DMS79 (cell line): ENCODE results near the gene PTTG1IP2.
A peak's percentile ranks its signal among the peaks of the same experiment; 100 is the strongest.

ENCODE experiments used
- DNase-seq: peaks from one replicate; lab custom pipeline; 2025; lab: John Stamatoyannopoulos, UW

The PTTG1IP2 gene

DNA sequence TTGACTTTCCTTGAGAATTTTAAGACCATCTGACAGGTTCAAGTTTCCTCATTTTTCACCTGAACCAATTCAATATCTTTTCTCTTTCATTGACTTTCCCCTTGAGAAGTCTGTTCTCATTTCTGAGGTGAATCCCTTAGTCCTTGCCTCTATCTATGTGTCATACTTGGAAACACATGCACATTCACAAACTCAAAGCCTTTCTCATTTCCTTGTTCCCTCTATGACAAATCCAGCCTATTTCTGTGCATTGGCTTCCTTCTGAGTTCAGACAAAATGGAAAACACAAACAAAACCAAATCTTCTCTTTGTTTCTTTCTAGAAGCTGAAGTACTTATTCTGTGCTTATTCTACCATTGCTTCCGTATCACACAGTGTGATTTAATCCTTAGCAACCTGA lies 13.8 kb downstream of the PTTG1IP2 start:
- DNase-seq: no peak

DNA sequence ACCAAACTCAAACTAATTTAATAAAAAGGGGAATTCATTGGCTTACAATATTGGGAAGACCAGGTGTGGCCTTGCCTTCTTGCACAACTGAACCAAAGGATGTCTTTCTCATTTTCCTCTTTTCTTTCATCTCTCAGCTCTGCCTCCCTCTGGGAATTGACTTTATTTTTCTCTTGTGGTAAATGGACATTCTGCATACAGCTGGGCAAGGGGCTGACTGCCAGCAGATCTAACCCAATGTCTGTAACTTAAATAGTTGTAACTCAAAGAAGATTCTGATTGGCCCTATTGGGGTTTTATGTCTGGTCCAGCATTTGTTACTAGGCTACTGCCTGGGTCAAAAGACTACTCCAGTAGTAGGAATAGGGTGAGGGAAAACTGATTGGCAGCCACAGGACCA lies 15.3 kb downstream of the PTTG1IP2 start:
- DNase-seq: no peak

- no peak for DNase-seq
Measured at GRCh38 chr7:90485734-90486316, 16.4 kb downstream of the PTTG1IP2 start.

GRCh38 chr7:90487808-90488207 lies 18.4 kb downstream of the PTTG1IP2 start:
- no peak for DNase-seq

GRCh38 chr7:90488220-90488619 lies 18.8 kb downstream of the PTTG1IP2 start:
- DNase-seq: no peak

- no peak for DNase-seq
Measured at GRCh38 chr7:90492250-90492649, 22.8 kb downstream of the PTTG1IP2 start.

GRCh38 chr7:90495241-90495640 lies 25.8 kb downstream of the PTTG1IP2 start:
- DNase-seq: no peak

- DNase-seq: no peak
Measured at GRCh38 chr7:90502539-90502938, 33.1 kb downstream of the PTTG1IP2 start.

DNA sequence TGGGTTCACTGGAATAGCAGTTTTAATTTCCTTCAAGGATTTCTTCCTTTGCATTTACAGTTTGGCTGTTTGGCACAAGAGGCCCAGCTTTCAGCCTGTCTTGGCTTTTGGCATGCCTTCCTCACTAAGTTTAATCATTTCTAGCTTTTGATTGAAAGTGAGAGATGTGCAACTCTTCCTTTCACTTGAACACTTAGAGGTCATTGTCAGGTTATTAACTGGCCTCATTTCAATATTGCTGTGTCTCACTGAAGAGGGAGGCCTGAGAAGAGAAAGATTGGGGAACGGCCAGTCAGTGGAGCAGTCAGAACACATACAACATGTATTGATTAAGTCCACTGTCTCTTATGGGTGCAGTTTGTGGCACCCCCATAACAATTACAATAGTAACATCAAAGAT lies 33.9 kb downstream of the PTTG1IP2 start:
- no peak for DNase-seq

- no peak for DNase-seq
Measured at GRCh38 chr7:90507692-90508091, 38.3 kb downstream of the PTTG1IP2 start.

DNA sequence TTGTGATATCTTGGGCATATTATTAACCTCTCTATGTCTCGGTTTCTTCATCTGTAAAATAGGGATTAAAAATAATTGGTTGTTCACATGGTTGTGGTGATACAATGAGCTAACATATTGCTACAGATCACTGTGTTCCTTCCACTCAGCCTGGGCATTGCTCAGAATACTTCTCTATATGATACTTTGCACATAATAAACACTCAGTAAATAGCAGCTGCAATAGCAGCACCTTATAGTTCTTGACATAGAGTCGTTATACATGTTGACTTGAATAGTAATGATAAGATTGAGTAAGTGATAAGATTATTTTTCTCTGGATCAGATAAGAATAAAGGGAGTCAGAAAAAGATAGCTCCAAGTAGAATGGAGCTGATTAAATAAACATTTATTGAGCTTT lies 42.3 kb downstream of the PTTG1IP2 start:
- DNase-seq: no peak

GRCh38 chr7:90512821-90513254 lies 43.4 kb downstream of the PTTG1IP2 start:
- DNase-seq: no peak

- DNase-seq: no peak
Measured at GRCh38 chr7:90516257-90516656, 46.8 kb downstream of the PTTG1IP2 start.

DNA sequence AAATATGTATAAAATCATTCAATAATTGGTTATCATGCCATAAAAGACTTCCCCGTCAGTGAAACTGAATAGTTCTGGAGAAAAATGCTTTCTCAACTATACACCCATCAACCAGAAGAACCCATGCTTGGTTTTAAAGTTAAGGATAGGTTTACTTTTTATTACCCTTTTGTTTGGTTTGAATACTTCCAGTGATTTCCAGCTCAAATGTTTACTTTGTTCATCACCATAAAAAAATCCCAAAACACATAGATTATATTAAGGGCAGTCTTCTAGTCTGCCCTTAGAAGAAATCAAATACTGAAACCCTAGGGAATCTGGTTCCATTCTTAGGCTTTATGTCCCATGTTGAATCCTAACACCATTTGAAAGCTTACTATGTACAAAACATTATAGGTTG lies 49.2 kb downstream of the PTTG1IP2 start:
- DNase-seq: no peak

- DNase-seq: no peak
Measured at GRCh38 chr7:90520484-90520883, 51.0 kb downstream of the PTTG1IP2 start.

DNA sequence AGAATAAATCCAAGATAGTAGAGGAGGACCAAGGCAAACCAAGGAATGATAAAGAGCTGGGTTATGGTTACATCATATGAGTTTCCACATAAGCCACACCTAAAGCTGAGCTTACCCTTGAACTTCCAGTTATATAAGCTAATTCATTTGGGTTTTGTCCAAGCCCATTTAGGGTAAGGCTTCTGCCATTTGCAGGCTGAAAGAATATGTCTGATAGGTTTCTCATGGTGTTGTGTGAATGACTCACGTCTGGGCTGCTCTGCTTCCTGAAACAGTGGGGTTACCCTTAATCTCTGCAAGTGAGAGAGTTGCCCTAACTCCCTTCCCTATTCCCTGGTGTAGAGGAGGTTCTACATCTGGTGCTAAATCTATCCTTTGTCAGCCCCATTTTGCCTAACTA lies 60.8 kb downstream of the PTTG1IP2 start:
- no peak for DNase-seq

GRCh38 chr7:90532231-90532929 lies 62.9 kb downstream of the PTTG1IP2 start:
- DNase-seq: peak; percentile 72

- no peak for DNase-seq
Measured at GRCh38 chr7:90536449-90536848, 67.0 kb downstream of the PTTG1IP2 start.

GRCh38 chr7:90538405-90538804 lies 69.0 kb downstream of the PTTG1IP2 start:
- DNase-seq: no peak

DNA sequence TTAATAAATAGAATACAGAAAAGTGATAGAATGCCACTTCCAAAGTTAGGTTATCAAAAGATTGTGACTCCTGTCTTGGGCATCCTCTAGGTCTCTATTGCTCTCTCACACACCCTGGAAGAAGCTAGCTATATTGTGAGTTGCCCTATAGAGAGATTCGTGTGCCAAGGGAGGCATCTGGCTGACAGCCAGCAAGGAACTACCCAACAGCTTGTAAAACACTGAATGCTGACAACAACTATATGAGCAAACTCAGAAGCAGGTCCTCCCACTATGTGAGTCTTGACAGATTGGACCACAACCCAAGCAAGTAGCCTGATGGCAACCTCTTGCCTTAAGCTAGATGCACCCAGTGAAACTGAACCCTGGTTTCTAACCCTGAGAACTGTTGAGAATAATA lies 71.0 kb downstream of the PTTG1IP2 start:
- DNase-seq: peak; percentile 17

GRCh38 chr7:90551036-90551435 lies 81.6 kb downstream of the PTTG1IP2 start:
- no peak for DNase-seq

DNA sequence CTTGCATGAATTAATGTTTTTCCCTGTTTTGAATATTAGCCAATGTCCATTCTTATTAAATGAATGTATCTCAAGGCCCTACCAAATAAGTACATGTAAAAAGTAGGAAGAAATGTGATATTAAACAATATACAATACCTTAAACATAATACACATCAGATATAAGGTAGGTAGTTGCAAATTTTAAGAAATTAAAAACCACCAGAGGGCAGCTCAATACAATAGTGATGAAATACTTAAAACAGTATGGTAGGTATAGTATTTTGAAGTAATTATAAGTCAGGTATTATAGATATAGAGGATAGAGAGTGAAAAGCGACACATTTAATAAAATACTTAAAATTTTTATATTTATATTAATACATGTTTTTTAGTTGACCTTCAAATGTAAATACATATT lies 83.1 kb downstream of the PTTG1IP2 start:
- no peak for DNase-seq

GRCh38 chr7:90560730-90561129 lies 91.3 kb downstream of the PTTG1IP2 start:
- no peak for DNase-seq
